ENCODE measurements around the gene CX3CL1. TPM values are rescaled to one million over a fixed set of nuclear protein-coding genes. Genes with fewer than 3 reads are reported as not detected.
A peak's percentile ranks its signal among the peaks of the same experiment; 100 is the strongest.

Gene CX3CL1
- total RNA-seq, 4 donors from 2014 or later = 5.8 to 31.9 (median 18.3) TPM

DNA sequence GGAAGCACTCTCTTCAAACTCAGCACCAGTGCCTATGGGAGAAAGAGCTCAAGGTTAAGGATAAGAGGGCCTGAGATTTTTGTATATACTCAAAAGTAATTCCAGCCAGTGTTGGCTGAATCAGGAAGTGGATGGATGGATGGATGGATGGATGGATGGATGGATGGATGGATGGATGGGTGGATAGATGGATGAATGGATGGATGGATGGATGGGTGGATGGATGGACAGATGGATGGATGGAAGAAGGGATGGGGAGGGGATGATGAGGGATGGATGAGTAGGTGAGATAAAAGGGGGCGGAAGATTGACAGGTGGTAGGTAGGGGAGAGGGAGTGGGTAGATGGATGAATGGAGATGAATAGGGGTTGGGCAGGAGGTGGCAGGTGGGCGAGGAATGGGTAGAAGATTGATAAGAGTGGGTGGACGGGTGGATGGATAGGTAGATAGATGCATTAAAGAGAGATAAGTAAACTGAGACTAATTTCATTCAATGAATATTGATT is 4.1 kb downstream of the CX3CL1 start:
- no peak for DNase-seq (ENCODE audit: low spot score in 2 of 2)
- no peak for TF ChIP-seq POLR2A (IDR thresholded peaks at IDR 0.05)
- no peak for TF ChIP-seq CTCF (IDR thresholded peaks at IDR 0.05)
- intact Hi-C loops (cut with DNase I; ENCODE audit: low total_unique reads) = no loop called here
- no peak overlapping the region for H3K4me3 ChIP-seq (ENCODE audit: low read depth, poor library complexity, severe bottlenecking)
- WGBS, 2 donors = 88 to 97% methylated on average over 3 of the region's 3 CpGs

GRCh38 chr16:57377080-57377841 is 5.0 kb downstream of the CX3CL1 start:
- H3K4me3 ChIP-seq (ENCODE audit: low read depth, poor library complexity, severe bottlenecking) = no peak overlapping the region
- intact Hi-C loops (cut with DNase I; ENCODE audit: low total_unique reads) = no loop called here
- no peak for DNase-seq (ENCODE audit: low spot score in 2 of 2)
- TF ChIP-seq CTCF (IDR thresholded peaks at IDR 0.05) (no peak), POLR2A (IDR thresholded peaks at IDR 0.05) (no peak)
- WGBS, 2 donors = 30 to 46% methylated on average over 5 of the region's 5 CpGs

- 69 to 74% methylated on average over 10 of the region's 10 CpGs for WGBS, 2 donors
- no peak for TF ChIP-seq POLR2A (IDR thresholded peaks at IDR 0.05)
- no peak for TF ChIP-seq CTCF (IDR thresholded peaks at IDR 0.05)
- DNase-seq (ENCODE audit: low spot score in 2 of 2) = no peak
- H3K4me3 ChIP-seq (ENCODE audit: low read depth, poor library complexity, severe bottlenecking) = no peak overlapping the region
- intact Hi-C loops (cut with DNase I; ENCODE audit: low total_unique reads) = no loop called here
Observed at GRCh38 chr16:57379579-57379978, 7.3 kb downstream of the CX3CL1 start.

GRCh38 chr16:57380671-57381462 is 8.6 kb downstream of the CX3CL1 start:
- TF ChIP-seq POLR2A (IDR thresholded peaks at IDR 0.05) = no peak
- TF ChIP-seq CTCF (IDR thresholded peaks at IDR 0.05) = no peak
- H3K4me3 ChIP-seq (ENCODE audit: low read depth, poor library complexity, severe bottlenecking) = no peak overlapping the region
- DNase-seq (ENCODE audit: low spot score in 2 of 2) = peak in 1 of 2 donors; percentile 86
- intact Hi-C loops (cut with DNase I; ENCODE audit: low total_unique reads) = no loop called here
- 66 to 67% methylated on average over 8 of the region's 8 CpGs for WGBS, 2 donors

GRCh38 chr16:57381791-57382534 is 9.7 kb downstream of the CX3CL1 start:
- intact Hi-C loops (cut with DNase I; ENCODE audit: low total_unique reads) = no loop called here
- no peak overlapping the region for H3K4me3 ChIP-seq (ENCODE audit: low read depth, poor library complexity, severe bottlenecking)
- WGBS, 2 donors = 91 to 92% methylated on average over 27 to 32 of the region's 35 CpGs
- DNase-seq (ENCODE audit: low spot score in 2 of 2) = no peak
- TF ChIP-seq POLR2A (IDR thresholded peaks at IDR 0.05) (no peak), CTCF (IDR thresholded peaks at IDR 0.05) (no peak)

All from lower leg skin (tissue), 4 donors.